HG03064 (cell line): ENCODE data around the gene IFNA10.
A peak's percentile ranks its signal among the peaks of the same experiment; 100 is the strongest.
"Not testable (repeated sequence)": the region's sequence is repeated elsewhere in the genome, so short reads cannot be mapped to it uniquely, and the experiment has no call there.

Experiments
- ATAC-seq: cut with Tn5 transposase; IDR thresholded peaks from one replicate; pipeline ENCODE4 v1.9.1; 2021; ENCODE audit warnings: low read depth; ENCODE audit not compliant: unreplicated experiment

The IFNA10 gene

DNA sequence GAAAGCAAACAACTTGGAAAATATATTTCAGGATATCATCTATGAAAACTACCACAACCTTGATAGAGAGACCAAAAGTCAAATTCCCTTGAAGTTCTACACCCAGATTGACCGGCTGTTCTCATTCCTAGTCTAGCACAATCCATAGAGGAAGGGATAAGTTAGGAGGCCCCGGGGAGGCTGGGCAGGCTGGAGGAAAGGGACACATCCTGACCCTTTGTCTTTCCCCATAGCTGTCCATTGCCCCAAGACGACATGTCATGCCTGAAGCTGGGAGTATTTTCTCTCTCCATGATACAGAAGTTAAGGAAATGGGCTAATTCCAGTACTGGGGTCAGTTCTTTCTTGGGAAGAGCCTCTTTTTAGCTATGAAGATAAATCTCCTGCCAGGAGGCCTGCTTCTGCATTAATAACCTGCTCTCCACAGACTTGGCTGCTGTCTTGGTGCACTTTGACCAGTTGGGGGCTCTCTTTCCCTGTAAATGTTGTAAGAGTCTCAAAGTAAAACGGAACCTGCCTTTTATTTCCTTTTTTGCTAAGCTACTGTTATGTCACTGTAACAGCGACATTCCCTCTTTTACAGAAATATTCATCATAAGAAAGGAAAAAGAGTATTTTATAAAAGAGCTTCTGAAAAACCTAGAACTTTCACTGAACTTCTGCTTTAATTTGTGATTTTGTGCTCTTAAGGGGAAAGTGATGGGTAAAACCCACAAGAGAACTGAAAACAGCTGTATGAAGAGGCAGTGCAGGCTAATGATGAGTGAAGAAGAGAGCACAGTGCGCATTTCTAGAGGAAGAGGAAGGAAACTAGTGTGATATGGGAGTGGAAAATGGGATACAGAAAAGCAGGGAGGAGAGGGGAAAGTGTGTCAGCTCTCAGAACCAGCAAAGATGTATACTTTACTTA, 11.8 kb downstream of the IFNA10 start:
- peak; percentile 85 for ATAC-seq

DNA sequence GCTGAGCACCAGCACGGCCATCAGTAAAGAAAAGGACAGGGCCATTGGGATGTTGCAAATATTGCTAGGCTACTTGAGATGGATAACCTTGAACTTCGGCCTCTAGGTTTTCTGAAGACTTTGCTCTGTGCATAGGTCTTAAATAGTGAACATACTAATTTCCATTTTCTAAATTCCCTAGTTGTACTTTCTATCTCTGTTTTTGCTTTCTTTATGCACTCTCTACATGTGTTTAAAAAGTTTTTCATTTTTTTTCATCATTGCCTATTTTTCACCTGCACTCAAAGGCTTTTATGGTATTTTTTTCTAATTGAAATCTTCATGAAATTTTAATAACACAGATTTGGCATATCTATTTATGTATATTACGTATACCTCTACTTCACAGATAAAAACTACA, 19.5 kb downstream of the IFNA10 start, which contains the start of gene IFNA4:
Gene IFNA4, minus strand, starts transcription at position 101 of the 400 bp plus-strand sequence. Its CDS starts 56 bp downstream, at position 45.
- not testable (repeated sequence) for ATAC-seq

DNA sequence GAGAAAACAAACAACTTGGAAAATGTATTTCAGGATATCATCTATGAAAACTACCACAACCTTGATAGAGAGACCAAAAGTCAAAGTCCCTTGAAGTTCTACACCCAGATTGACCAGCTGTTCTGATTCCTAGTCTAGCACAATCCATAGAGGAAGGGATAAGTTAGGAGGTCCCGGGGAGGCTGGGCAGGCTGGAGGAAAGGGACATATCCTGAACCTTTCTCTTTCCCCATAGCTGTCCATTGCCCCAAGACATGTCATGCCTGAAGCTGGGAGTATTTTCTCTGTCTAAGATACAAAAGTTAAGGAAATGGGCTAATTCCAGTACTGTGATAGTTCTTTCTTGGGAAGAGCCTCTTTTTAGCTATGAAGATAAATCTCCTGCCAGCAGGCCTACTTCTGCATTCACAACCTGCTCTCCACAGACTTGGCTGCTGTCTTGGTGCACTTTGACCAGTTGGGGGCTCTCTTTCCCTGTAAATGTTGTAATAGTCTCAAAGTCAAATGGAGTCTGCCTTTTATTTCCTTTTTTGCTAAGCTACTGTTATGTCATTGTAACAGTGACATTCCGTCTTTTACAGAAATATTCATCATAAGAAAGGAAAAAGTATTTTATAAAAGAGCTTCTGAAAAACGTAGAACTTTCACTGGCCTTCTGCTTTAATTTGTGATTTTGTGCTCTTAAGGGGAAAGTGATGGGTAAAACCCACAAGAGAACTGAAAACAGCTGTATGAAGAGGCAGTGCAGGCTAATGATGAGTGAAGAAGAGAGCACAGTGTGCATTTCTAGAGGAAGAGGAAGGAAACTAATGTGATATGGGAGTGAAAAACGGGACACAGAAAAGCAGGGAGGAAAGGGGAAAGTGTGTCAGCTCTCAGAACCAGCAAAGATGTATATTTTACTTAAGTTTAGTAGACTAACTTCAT, 23.9 kb downstream of the IFNA10 start:
- peak; percentile 87 for ATAC-seq

DNA sequence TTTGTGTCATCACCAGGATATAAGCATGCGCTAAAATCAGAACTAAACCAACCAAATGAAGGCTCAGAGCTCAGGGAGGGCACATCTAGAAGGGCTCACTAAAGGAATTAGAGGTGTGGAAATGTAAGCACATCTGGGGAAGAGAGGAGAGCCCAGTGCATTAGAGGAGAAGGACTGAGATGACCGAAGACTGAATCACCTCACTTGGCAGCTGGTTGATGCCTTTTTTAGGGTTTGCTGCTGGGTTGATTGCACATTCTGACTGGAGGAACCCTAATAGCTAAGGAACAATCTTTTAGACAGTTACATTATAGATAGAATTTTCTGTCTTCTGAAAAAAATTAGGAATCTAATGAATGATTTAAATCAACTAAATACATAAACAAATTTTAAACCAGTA, 32.3 kb downstream of the IFNA10 start:
- ATAC-seq: no peak

DNA sequence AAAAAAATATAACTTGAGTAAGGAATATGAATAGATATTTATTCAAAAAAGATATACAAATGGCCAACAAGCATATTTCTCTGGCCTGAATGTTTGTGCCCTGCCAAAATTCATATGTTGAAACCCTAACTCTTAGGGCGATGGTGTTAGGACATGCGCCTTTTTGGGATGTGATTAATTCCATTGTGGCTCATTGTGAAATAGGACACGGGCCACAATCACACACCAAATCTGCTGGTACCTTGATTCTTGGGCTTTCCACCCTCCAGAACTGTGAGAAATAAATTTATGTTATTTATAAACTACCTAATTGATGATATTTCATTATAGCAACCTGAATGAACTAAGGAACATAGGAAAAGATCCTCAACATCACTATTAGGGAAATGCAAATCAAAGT, 34.8 kb downstream of the IFNA10 start:
- no peak for ATAC-seq

DNA sequence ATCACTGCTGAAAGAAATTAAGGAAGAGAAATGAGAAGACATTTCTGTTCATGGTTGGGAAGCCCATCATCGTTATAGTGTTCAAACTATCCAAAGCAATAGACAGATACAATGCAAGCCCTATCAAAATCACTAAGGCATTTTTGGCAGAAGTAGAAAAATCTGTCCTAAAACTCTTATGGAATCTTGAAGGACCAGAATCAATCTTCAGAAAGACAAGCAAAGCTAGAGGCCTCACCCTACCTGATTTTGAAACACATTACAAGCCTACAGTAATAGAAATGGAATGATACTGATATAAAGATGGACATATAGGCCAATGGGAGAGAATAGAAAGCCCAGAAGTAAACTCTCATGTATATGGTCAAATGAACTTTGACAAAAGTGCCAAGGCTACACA, 35.6 kb downstream of the IFNA10 start:
- no peak for ATAC-seq

DNA sequence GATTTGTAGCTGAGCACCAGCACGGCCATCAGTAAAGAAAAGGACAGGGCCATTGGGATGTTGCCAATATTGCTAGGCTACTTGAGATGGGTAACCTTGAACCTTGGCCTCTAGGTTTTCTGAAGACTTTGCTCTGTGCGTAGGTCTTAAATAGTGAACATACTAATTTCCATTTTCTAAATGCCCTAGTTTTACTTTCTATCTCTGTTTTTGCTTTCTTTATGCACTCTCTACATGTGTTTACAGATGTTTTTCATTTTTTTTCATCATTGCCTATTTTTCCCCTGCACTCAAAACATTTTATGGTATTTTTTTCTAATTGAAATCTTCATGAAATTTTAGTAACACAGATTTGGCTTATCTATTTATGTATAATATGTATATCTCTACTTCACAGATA, 40.4 kb downstream of the IFNA10 start, which contains the start of gene IFNA21:
Gene IFNA21, minus strand, starts transcription at position 101 of the 400 bp plus-strand sequence. Its CDS starts 48 bp downstream, at position 53.
- not testable (repeated sequence) for ATAC-seq

DNA sequence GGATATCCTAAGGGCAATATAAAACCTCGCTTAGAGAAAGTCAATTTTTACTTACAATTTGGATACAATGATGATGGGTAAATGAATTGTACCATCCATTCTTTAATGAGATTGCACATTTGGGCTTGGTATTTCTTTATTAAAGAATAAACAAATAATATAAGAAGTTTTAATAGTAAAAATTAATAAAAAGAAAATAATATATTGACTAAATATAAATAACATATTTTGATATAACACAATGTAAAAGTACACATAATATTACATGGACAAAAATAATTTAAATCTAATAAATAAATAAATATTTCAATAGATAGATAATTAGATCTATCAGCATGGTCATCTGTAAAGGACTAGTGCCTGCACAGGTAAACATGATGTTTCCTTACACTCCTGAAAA, 41.4 kb downstream of the IFNA10 start:
- no peak for ATAC-seq

DNA sequence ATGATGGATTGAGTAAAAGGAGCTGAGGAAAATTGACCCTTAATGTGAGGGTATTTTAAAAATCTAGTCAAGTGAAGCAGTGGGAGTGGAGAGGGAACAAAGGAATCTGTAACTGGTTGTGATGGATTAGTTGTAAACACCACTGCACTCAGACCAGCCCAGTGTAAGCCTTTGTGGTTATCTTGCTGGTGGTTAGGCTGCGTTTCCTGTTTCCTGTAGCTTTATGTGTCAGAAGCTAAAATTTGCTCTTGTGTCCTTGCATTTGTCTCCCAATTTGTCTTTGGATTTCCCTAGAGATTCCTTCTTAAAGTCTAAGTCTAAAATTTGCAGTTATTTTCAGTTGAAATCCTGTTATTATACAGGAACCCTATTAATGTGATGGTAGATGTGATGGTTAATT, 46.8 kb downstream of the IFNA10 start:
- peak; percentile 94 for ATAC-seq
